Colonic mucosa (tissue), 4 donors: ENCODE data around the gene SEMA5A. TPM values are rescaled to one million over a fixed set of nuclear protein-coding genes. Genes with fewer than 3 reads are reported as not detected.

Experiments
- DNase-seq: peaks from one replicate; pipeline ENCODE4 v3.0.0-alpha.2; 2020
- H3K27ac ChIP-seq: fragments of 200-600 bp; one replicate; pipeline ENCODE4 v1.8.0; 2021
- H3K27me3 ChIP-seq: fragments of 200-600 bp; one replicate; pipeline ENCODE4 v1.8.0; 2021
- H3K36me3 ChIP-seq: fragments of 200-600 bp; one replicate; pipeline ENCODE4 v1.8.0; 2021
- H3K4me1 ChIP-seq: fragments of 200-600 bp; one replicate; pipeline ENCODE4 v1.8.0; 2021; ENCODE audit warnings: mild to moderate bottlenecking
- H3K4me3 ChIP-seq: fragments of 200-600 bp; one replicate; pipeline ENCODE4 v1.8.0; 2021
- H3K9ac ChIP-seq, 2 donors: one replicate each; pipeline ENCODE4 v1.7.0; 2013; ENCODE audit warnings: control low read depth in 2 of 2, low read depth in 2 of 2, low read length in 2 of 2
- H3K9me3 ChIP-seq: fragments of 200-600 bp; one replicate; pipeline ENCODE4 v1.8.0; 2021
- CTCF ChIP-seq: fragments of 200-600 bp; IDR thresholded peaks from one replicate; pipeline ENCODE4 v1.8.0; 2022; ENCODE audit warnings: antibody characterized with exemption, mild to moderate bottlenecking
- intact Hi-C: fragments of 100-400 bp; cut with DNase I; formaldehyde crosslinking; loops from one replicate; pipeline ENCODE4 v1.14.1; 2022
- total RNA-seq, 2 donors: library from RNA; stranded (reverse); fragmentation: NEBNext Ultra II Directional in 1 of 2; extraction: Animal tissue kit (Norgen Biotek cat#: 25700) in 1 of 2; gene quantifications; one replicate each; pipeline ENCODE4 v1.2.1, GENCODE V29; 2021
- donor health status: healthy.
- donor health status: DM: no; HTN: no; CAD: no.
- donor health status: DM: no; HTN: no; CAD: no.

SEMA5A gene
- total RNA-seq, 2 donors from 2014 or later: 23.3 to 32.7 TPM

GRCh38 chr5:9239071-9239470 is 306.8 kb downstream of the SEMA5A start:
- H3K27me3 ChIP-seq: no peaks in the 10 kb centered on the region
- no peak overlapping the region for H3K9ac ChIP-seq
- no peak for TF ChIP-seq CTCF
- intact Hi-C loops: no loop called here
- H3K36me3 ChIP-seq: no peaks in the 10 kb centered on the region
- no peaks in the 10 kb centered on the region for H3K9me3 ChIP-seq
- no peak overlapping the region for H3K4me3 ChIP-seq
- no peak for DNase-seq
- no peaks in the 10 kb centered on the region for H3K4me1 ChIP-seq
- no peak overlapping the region for H3K27ac ChIP-seq

GRCh38 chr5:9233712-9234111 is 312.2 kb downstream of the SEMA5A start:
- intact Hi-C loops: no loop called here

GRCh38 chr5:9233035-9233434 is 312.8 kb downstream of the SEMA5A start:
- DNase-seq: no peak
- Histone ChIP-seq H3K4me3 (no peak overlapping the region), H3K9me3 (no peaks in the 10 kb centered on the region), H3K27ac (no peak overlapping the region), H3K4me1 (no peaks in the 10 kb centered on the region), H3K36me3 (no peaks in the 10 kb centered on the region), H3K9ac (no peak overlapping the region), H3K27me3 (no peaks in the 10 kb centered on the region)
- TF ChIP-seq CTCF: no peak
- intact Hi-C loops: no loop called here

More at GRCh38 chr5:9233712-9234111, 312.2 kb downstream of the SEMA5A start:
- Histone ChIP-seq H3K27ac (no peak overlapping the region), H3K4me3 (no peak overlapping the region), H3K27me3 (no peaks in the 10 kb centered on the region), H3K4me1 (no peaks in the 10 kb centered on the region), H3K9me3 (no peaks in the 10 kb centered on the region), H3K9ac (no peak overlapping the region), H3K36me3 (no peaks in the 10 kb centered on the region)
- no peak for TF ChIP-seq CTCF
- DNase-seq: no peak

- TF ChIP-seq CTCF: no peak
- Histone ChIP-seq H3K36me3 (no peaks in the 10 kb centered on the region), H3K27ac (no peak overlapping the region), H3K27me3 (no peaks in the 10 kb centered on the region), H3K9ac (no peak overlapping the region), H3K9me3 (no peaks in the 10 kb centered on the region), H3K4me1 (no peaks in the 10 kb centered on the region), H3K4me3 (no peak overlapping the region)
- DNase-seq: no peak
- intact Hi-C loops: no loop called here
Observed at GRCh38 chr5:9231842-9232241, 314.0 kb downstream of the SEMA5A start.

- no peaks in the 10 kb centered on the region for H3K9me3 ChIP-seq
Observed at GRCh38 chr5:9230355-9230754, 315.5 kb downstream of the SEMA5A start.

More at GRCh38 chr5:9230355-9230754, 315.5 kb downstream of the SEMA5A start:
- no peak overlapping the region for H3K27ac ChIP-seq
- H3K27me3 ChIP-seq: no peaks in the 10 kb centered on the region
- H3K36me3 ChIP-seq: no peaks in the 10 kb centered on the region
- no peak for DNase-seq
- no peaks in the 10 kb centered on the region for H3K4me1 ChIP-seq
- no peak overlapping the region for H3K9ac ChIP-seq
- TF ChIP-seq CTCF: no peak
- intact Hi-C loops: no loop called here
- H3K4me3 ChIP-seq: no peak overlapping the region
